NCI-H345 treated with DMSO at 0.1 percent for 48 hours (cell line): Measurements from ENCODE around the gene NANOS3.

Experiments
- DNase-seq: peaks from one replicate; lab custom pipeline; 2025; ENCODE audit not compliant: unreplicated experiment; lab: John Stamatoyannopoulos, UW

NANOS3 gene

GRCh38 chr19:13876834-13877233 lies at the start of gene NANOS3:
Gene NANOS3 (plus strand): TSS chr19:13877134. CDS start chr19:13877249, 115 bp downstream.
- DNase-seq = no peak

GRCh38 chr19:13827656-13828055 lies 49.3 kb upstream of the NANOS3 start:
- no peak for DNase-seq

- DNase-seq = no peak
These were observed 46.7 kb upstream of the NANOS3 start for GRCh38 chr19:13830114-13830740.

GRCh38 chr19:13830741-13831536 lies 46.0 kb upstream of the NANOS3 start:
- DNase-seq = no peak

GRCh38 chr19:13831537-13832467 lies 45.1 kb upstream of the NANOS3 start:
- DNase-seq = no peak

GRCh38 chr19:13833330-13834243 lies 43.3 kb upstream of the NANOS3 start:
- peak; percentile 57 for DNase-seq

- DNase-seq = no peak
These were observed 42.5 kb upstream of the NANOS3 start for GRCh38 chr19:13834244-13835069.

- DNase-seq = no peak
These were observed 40.9 kb upstream of the NANOS3 start for GRCh38 chr19:13835791-13836723.

GRCh38 chr19:13838435-13839129 lies 38.4 kb upstream of the NANOS3 start:
- no peak for DNase-seq

GRCh38 chr19:13839130-13839937 lies 37.6 kb upstream of the NANOS3 start:
- DNase-seq = no peak

- no peak for DNase-seq
These were observed 37.0 kb upstream of the NANOS3 start for GRCh38 chr19:13839938-13840304.

- DNase-seq = no peak
These were observed 36.4 kb upstream of the NANOS3 start for GRCh38 chr19:13840305-13841085.

- DNase-seq = no peak
These were observed 35.6 kb upstream of the NANOS3 start for GRCh38 chr19:13841086-13841961.

GRCh38 chr19:13841962-13842290 lies 35.0 kb upstream of the NANOS3 start:
- DNase-seq = no peak

- DNase-seq = no peak
These were observed 34.4 kb upstream of the NANOS3 start for GRCh38 chr19:13842291-13843103.
